Adrenal gland (tissue), 5 donors: Measurements from ENCODE around the gene MACROD2.

Experiments
- POLR2A ChIP-seq, 2 donors: fragments of 450-650 bp; IDR thresholded peaks; one replicate each; pipeline ENCODE4 v1.6.1; 2017; ENCODE audit warnings: antibody characterized with exemption in 2 of 2, mild to moderate bottlenecking in 2 of 2, moderate library complexity in 1 of 2
- TF ChIP-seq, protein P1 (sequence below), 6 experiments: fragments of 450-650 bp in 4 of 6; fragments of 200-600 bp in 2 of 6; sonication (generic) in 1 of 6; IDR thresholded peaks; 1 replicate in 5 of 6; 2 replicates in 1 of 6; pipeline versions ENCODE4 v1.5.1 to v1.8.0; 2016 to 2021; ENCODE audit warnings: antibody characterized with exemption in 6 of 6, mild to moderate bottlenecking in 2 of 6, moderate library complexity in 1 of 6
- donor health status: DM: no; HTN: no; CAD: no.

DNA sequence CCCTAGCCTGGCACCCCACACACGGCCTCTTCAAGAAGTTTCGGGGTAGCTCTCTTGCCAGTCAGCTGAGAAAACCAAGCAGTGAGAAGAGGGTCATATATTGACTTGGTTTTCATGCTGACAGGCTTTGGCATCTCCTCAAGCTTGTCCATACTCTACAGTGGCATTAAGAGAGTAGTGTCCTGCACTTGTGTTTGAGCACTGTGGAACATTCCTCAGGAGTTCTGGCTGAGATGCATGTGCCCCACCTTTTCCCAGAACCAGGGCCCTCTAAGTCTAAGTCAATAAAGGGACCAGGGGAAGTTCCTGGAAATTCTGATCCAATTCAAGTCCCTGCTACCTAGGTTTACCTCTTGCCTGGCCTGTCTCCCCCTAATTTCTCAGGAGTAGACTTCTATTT lies 886.2 kb downstream of the MACROD2 start:
- no peak for TF ChIP-seq POLR2A (IDR thresholded peaks at IDR 0.05)
- TF ChIP-seq, protein P1, sequence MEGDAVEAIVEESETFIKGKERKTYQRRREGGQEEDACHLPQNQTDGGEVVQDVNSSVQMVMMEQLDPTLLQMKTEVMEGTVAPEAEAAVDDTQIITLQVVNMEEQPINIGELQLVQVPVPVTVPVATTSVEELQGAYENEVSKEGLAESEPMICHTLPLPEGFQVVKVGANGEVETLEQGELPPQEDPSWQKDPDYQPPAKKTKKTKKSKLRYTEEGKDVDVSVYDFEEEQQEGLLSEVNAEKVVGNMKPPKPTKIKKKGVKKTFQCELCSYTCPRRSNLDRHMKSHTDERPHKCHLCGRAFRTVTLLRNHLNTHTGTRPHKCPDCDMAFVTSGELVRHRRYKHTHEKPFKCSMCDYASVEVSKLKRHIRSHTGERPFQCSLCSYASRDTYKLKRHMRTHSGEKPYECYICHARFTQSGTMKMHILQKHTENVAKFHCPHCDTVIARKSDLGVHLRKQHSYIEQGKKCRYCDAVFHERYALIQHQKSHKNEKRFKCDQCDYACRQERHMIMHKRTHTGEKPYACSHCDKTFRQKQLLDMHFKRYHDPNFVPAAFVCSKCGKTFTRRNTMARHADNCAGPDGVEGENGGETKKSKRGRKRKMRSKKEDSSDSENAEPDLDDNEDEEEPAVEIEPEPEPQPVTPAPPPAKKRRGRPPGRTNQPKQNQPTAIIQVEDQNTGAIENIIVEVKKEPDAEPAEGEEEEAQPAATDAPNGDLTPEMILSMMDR (IDR thresholded peaks at IDR 0.05), result no peak
